GM12878 (cell line): ENCODE measurements around the gene ZNF366. TPM values are rescaled to one million over a fixed set of nuclear protein-coding genes. Genes with fewer than 3 reads are reported as not detected.

Source experiments
- ATAC-seq: fragments of 200-7000 bp; cut with Tn5 transposase; 3 replicates; pipeline ENCODE4 v1.9.1; 2020; ENCODE audit warnings: mild to moderate bottlenecking, moderate library complexity
- BruUV-seq: library from RNA; stranded (reverse); fragments of 400-500 nt; replicated peaks from 2 replicates; lab custom pipeline; 2021; lab: Mats Ljungman, UMichigan
- CTCF ChIA-PET: fragments of 300-600 bp; sonication (Branson Sonifier 250); formaldehyde crosslinking; extraction: SDS; loops from one replicate; lab custom pipeline; 2021; ENCODE audit warnings: inconsistent platforms; lab: Yijun Ruan, JAX
- POLR2A ChIA-PET: fragments of 350-600 bp; formaldehyde crosslinking; extraction: SDS; loops from one replicate; lab custom pipeline; 2021; ENCODE audit warnings: inconsistent platforms; lab: Charles Lee
- RAD21 ChIA-PET: fragments of 300-600 bp; sonication (Branson Sonifier 250); formaldehyde crosslinking; loops from one replicate; lab custom pipeline; 2023; ENCODE audit warnings: antibody characterized with exemption; ENCODE audit not compliant: unreplicated experiment; lab: Charles Lee
- SMC1A ChIA-PET: fragments of 300-600 bp; sonication (Branson Sonifier 250); formaldehyde crosslinking; loops from one replicate; lab custom pipeline; 2023; ENCODE audit not compliant: unreplicated experiment, uncharacterized antibody; lab: Charles Lee
- DNase-seq: peaks from one replicate; pipeline ENCODE4 v3.0.0-alpha.2; 2011; ENCODE audit warnings: low read depth, low spot score
- FAIRE-seq: peaks from 3 replicates; lab custom pipeline; 2011; peaks lifted over from hg19 to GRCh38; lab: Jason Lieb, UNC
- H2AFZ ChIP-seq: 2 replicates; pipeline ENCODE4 v1.6.0; 2011; ENCODE audit warnings: low read depth, low read length, control low read depth; ENCODE audit not compliant: control insufficient read depth
- H3K27ac ChIP-seq: 2 replicates; pipeline ENCODE4 v1.5.1; 2011; ENCODE audit warnings: control low read depth; ENCODE audit not compliant: control insufficient read depth, insufficient read depth
- H3K27me3 ChIP-seq, 2 experiments: replicated peaks in 1 of 2; 2 replicates each; pipeline versions ENCODE4 v1.6.0 to v1.6.1; 2011; ENCODE audit warnings: low read length in 1 of 2; ENCODE audit not compliant: control insufficient read depth in 2 of 2, insufficient read depth in 2 of 2
- H3K36me3 ChIP-seq, 2 experiments: 2 replicates each; pipeline ENCODE4 v1.5.1; 2011; ENCODE audit warnings: low read length in 1 of 2; ENCODE audit not compliant: control insufficient read depth in 2 of 2, insufficient read depth in 2 of 2
- H3K4me1 ChIP-seq: 2 replicates; pipeline ENCODE4 v1.6.1; 2011; ENCODE audit warnings: mild to moderate bottlenecking, low read length, moderate library complexity, mixed read lengths; ENCODE audit not compliant: control insufficient read depth, insufficient read depth
- H3K4me2 ChIP-seq: 2 replicates; pipeline ENCODE4 v1.6.0; 2011; ENCODE audit warnings: control low read depth; ENCODE audit not compliant: control insufficient read depth, insufficient read depth
- H3K4me3 ChIP-seq: fragments of 200-600 bp; sonication (generic); 2 replicates; pipeline ENCODE4 v1.5.1; 2016
- H3K79me2 ChIP-seq: 2 replicates; pipeline ENCODE4 v1.6.0; 2011; ENCODE audit warnings: low read length; ENCODE audit not compliant: control insufficient read depth, insufficient read depth
- H3K9ac ChIP-seq: 2 replicates; pipeline ENCODE4 v1.8.0; 2011; ENCODE audit warnings: low read length, control low read depth, mixed read lengths; ENCODE audit not compliant: control insufficient read depth, insufficient read depth
- H3K9me3 ChIP-seq: replicated peaks from 3 replicates; pipeline ENCODE4 v1.5.1; 2011; ENCODE audit warnings: mild to moderate bottlenecking, low read length; ENCODE audit not compliant: control insufficient read depth, insufficient read depth
- H4K20me1 ChIP-seq: 2 replicates; pipeline ENCODE4 v1.6.0; 2011; ENCODE audit not compliant: control insufficient read depth, insufficient read depth
- BCL11A ChIP-seq: IDR thresholded peaks from 2 replicates; pipeline ENCODE4 v1.6.1; 2011; ENCODE audit warnings: low read depth, low read length
- BMI1 ChIP-seq: fragments of 450-650 bp; IDR thresholded peaks from 2 replicates; pipeline ENCODE4 v1.6.1; 2016; ENCODE audit warnings: mild to moderate bottlenecking, moderate library complexity, borderline replicate concordance
- CBX3 ChIP-seq: fragments of 200-600 bp; sonication (generic); IDR thresholded peaks from 2 replicates; pipeline ENCODE4 v1.6.1; 2016; ENCODE audit warnings: low read depth, borderline replicate concordance
- ETV6 ChIP-seq, 2 experiments: fragments of 450-650 bp in 1 of 2; IDR thresholded peaks in 1 of 2; conservative IDR thresholded peaks in 1 of 2; 2 replicates each; pipeline ENCODE4 v1.6.1; 2014; ENCODE audit warnings: antibody characterized with exemption in 1 of 2, borderline replicate concordance in 1 of 2, low read depth in 1 of 2, mild to moderate bottlenecking in 1 of 2, moderate library complexity in 1 of 2
- IKZF2 ChIP-seq, 2 experiments: fragments of 450-650 bp; IDR thresholded peaks; 2 replicates each; pipeline ENCODE4 v1.6.1; 2017; ENCODE audit warnings: mild to moderate bottlenecking in 2 of 2, moderate library complexity in 2 of 2
- NR2F1 ChIP-seq: fragments of 450-650 bp; conservative IDR thresholded peaks from 2 replicates; pipeline ENCODE4 v1.6.1; 2017; ENCODE audit warnings: mild to moderate bottlenecking
- NRF1 ChIP-seq: conservative IDR thresholded peaks from 2 replicates; pipeline ENCODE4 v1.6.1; 2011; ENCODE audit warnings: mild to moderate bottlenecking, low read depth, low read length, improper control_type of control experiment
- PAX8 ChIP-seq: fragments of 450-650 bp; IDR thresholded peaks from 2 replicates; pipeline ENCODE4 v1.6.1; 2017; ENCODE audit warnings: mild to moderate bottlenecking, moderate library complexity
- RBBP5 ChIP-seq: fragments of 200-600 bp; sonication (generic); conservative IDR thresholded peaks from 2 replicates; pipeline ENCODE4 v1.6.1; 2016
- SUPT20H ChIP-seq: IDR thresholded peaks from 2 replicates; pipeline ENCODE4 v1.6.1; 2011; ENCODE audit warnings: low read depth, mild to moderate bottlenecking, low read length, moderate library complexity, borderline replicate concordance; ENCODE audit not compliant: control insufficient read depth
- YBX1 ChIP-seq: fragments of 450-650 bp; IDR thresholded peaks from 2 replicates; pipeline ENCODE4 v1.6.1; 2016; ENCODE audit warnings: antibody characterized with exemption
- WGBS: methylation state at CpG from one replicate; pipeline ENCODE4 v1.1.6; 2016; ENCODE audit warnings: low lambda C conversion rate; ENCODE audit not compliant: insufficient replicate concordance, insufficient coverage; ENCODE audit errors: missing lambda C conversion rate; 5-methylcytosine and 5-hydroxymethylcytosine counted together
- in situ Hi-C: fragments of 300-500 bp; cut with MboI; formaldehyde crosslinking; loops from 9 replicates; pipeline ENCODE4 v1.14.3; 2018; ENCODE audit warnings: mixed read lengths
- intact Hi-C: fragments of 100-400 bp; cut with micrococcal nuclease; formaldehyde crosslinking; loops from one replicate; pipeline ENCODE4 v1.14.2; 2022; ENCODE audit not compliant: unreplicated experiment
- polyA plus RNA-seq, 11 experiments: library from polyadenylated mRNA; depleted of rRNA in 4 of 11; unstranded in 6 of 11; stranded (reverse) in 5 of 11; fragments of >200 nt; fragmentation: Nextera tagmentation in 4 of 11; fragmentation: Illumina TruSeq in 1 of 11; extraction: Ambion mirVana in 4 of 11; extraction: Trizol in 1 of 11; gene quantifications; 1 replicate in 1 of 11; 2 replicates in 10 of 11; pipeline versions ENCODE4 v1.2.1 to v1.2.3, GENCODE V29; 2011 to 2016; ENCODE audit warnings: inconsistent platforms in 2 of 11, missing spikeins in 2 of 11, low read depth in 1 of 11
- total RNA-seq, 4 experiments: library from RNA; depleted of rRNA in 3 of 4; stranded (reverse); fragments of >200 nt in 3 of 4; fragmentation: Illumina TruSeq in 1 of 4; extraction: Trizol in 1 of 4; gene quantifications; 2 replicates each; pipeline versions ENCODE4 v1.2.1 to v1.2.3, GENCODE V29; 2013 to 2021
- TF ChIP-seq, protein P1 (sequence below): fragments of 450-650 bp; IDR thresholded peaks from 2 replicates; pipeline ENCODE4 v1.6.1; 2018; ENCODE audit warnings: mild to moderate bottlenecking, low read depth, moderate library complexity; ENCODE audit not compliant: partially characterized antibody
- TF ChIP-seq, protein P2 (sequence below): fragments of 450-650 bp; IDR thresholded peaks from 2 replicates; pipeline ENCODE4 v1.6.1; 2017; ENCODE audit warnings: low read depth, mild to moderate bottlenecking, moderate library complexity
- TF ChIP-seq, protein P3 (sequence below): fragments of 450-650 bp; IDR thresholded peaks from 2 replicates; pipeline ENCODE4 v1.6.1; 2017; ENCODE audit warnings: antibody characterized with exemption, mild to moderate bottlenecking, moderate library complexity

The ZNF366 gene
- total and polyA plus RNA-seq, 10 of the 15 experiments (the other 5 are each of a cell fraction or from before 2014, with no cell fraction given): 0.01 to 0.18 (median 0.04) TPM; not detected in 6

DNA sequence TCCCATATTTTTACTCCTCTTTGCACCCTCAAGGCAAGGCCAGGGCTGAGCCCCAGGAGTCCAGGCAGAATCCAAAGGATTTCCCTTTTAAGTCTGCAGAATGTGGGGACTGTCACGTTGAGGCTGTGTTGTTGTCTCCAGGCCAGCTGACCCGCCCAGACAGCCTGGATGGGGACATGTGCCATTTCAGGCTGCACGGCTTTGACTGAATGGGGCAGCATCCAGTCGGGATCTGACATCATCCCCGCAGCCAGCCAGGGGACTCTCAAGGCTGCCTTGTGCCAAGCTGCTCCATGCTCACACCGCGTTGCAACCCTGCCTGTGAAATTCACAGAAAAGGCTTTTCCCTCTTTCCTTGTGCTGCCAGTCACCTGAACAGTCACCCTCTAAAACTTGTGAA is 2.2 kb upstream of the ZNF366 start:
- H3K27me3 ChIP-seq: no peaks in the 10 kb centered on the region
- no peak for DNase-seq
- H2AFZ ChIP-seq: no peak overlapping the region
- WGBS: 88% methylated on average over 7 of the region's 7 CpGs
- POLR2A ChIA-PET: no interaction called here
- no peak overlapping the region for H3K9ac ChIP-seq
- SMC1A ChIA-PET: interaction anchor here (1.0 to 7.2 kb wide), 3 partner anchors 9 to 43 kb away, joined by 3 to 55 read pairs (median 3); no protein-coding TSS in a partner anchor
- H4K20me1 ChIP-seq: no peaks in the 10 kb centered on the region
- no peak for ATAC-seq
- no peak overlapping the region for H3K4me2 ChIP-seq
- TF ChIP-seq YBX1: no peak
- TF ChIP-seq, protein P1, sequence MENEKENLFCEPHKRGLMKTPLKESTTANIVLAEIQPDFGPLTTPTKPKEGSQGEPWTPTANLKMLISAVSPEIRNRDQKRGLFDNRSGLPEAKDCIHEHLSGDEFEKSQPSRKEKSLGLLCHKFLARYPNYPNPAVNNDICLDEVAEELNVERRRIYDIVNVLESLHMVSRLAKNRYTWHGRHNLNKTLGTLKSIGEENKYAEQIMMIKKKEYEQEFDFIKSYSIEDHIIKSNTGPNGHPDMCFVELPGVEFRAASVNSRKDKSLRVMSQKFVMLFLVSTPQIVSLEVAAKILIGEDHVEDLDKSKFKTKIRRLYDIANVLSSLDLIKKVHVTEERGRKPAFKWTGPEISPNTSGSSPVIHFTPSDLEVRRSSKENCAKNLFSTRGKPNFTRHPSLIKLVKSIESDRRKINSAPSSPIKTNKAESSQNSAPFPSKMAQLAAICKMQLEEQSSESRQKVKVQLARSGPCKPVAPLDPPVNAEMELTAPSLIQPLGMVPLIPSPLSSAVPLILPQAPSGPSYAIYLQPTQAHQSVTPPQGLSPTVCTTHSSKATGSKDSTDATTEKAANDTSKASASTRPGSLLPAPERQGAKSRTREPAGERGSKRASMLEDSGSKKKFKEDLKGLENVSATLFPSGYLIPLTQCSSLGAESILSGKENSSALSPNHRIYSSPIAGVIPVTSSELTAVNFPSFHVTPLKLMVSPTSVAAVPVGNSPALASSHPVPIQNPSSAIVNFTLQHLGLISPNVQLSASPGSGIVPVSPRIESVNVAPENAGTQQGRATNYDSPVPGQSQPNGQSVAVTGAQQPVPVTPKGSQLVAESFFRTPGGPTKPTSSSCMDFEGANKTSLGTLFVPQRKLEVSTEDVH: no peak
- TF ChIP-seq NRF1: no peak
- TF ChIP-seq, protein P2, sequence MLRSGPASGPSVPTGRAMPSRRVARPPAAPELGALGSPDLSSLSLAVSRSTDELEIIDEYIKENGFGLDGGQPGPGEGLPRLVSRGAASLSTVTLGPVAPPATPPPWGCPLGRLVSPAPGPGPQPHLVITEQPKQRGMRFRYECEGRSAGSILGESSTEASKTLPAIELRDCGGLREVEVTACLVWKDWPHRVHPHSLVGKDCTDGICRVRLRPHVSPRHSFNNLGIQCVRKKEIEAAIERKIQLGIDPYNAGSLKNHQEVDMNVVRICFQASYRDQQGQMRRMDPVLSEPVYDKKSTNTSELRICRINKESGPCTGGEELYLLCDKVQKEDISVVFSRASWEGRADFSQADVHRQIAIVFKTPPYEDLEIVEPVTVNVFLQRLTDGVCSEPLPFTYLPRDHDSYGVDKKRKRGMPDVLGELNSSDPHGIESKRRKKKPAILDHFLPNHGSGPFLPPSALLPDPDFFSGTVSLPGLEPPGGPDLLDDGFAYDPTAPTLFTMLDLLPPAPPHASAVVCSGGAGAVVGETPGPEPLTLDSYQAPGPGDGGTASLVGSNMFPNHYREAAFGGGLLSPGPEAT: no peak
- no peak for TF ChIP-seq BMI1
- no peak for TF ChIP-seq PAX8
- no peak for TF ChIP-seq IKZF2 (IDR thresholded peaks at IDR 0.05)
- TF ChIP-seq CBX3: no peak
- TF ChIP-seq NR2F1: no peak
- TF ChIP-seq BCL11A: no peak
- TF ChIP-seq, protein P3, sequence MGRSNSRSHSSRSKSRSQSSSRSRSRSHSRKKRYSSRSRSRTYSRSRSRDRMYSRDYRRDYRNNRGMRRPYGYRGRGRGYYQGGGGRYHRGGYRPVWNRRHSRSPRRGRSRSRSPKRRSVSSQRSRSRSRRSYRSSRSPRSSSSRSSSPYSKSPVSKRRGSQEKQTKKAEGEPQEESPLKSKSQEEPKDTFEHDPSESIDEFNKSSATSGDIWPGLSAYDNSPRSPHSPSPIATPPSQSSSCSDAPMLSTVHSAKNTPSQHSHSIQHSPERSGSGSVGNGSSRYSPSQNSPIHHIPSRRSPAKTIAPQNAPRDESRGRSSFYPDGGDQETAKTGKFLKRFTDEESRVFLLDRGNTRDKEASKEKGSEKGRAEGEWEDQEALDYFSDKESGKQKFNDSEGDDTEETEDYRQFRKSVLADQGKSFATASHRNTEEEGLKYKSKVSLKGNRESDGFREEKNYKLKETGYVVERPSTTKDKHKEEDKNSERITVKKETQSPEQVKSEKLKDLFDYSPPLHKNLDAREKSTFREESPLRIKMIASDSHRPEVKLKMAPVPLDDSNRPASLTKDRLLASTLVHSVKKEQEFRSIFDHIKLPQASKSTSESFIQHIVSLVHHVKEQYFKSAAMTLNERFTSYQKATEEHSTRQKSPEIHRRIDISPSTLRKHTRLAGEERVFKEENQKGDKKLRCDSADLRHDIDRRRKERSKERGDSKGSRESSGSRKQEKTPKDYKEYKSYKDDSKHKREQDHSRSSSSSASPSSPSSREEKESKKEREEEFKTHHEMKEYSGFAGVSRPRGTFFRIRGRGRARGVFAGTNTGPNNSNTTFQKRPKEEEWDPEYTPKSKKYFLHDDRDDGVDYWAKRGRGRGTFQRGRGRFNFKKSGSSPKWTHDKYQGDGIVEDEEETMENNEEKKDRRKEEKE: no peak
- TF ChIP-seq SUPT20H: no peak
- TF ChIP-seq RBBP5: no peak
- no peak for TF ChIP-seq ETV6 (conservative IDR thresholded peaks at IDR 0.05 in 1 of 2, IDR thresholded peaks at IDR 0.05 in 1 of 2; ENCODE audit: borderline replicate concordance in 1 of 2, low read depth in 1 of 2)
- H3K4me1 ChIP-seq: peaks cover 45% of the 10 kb centered on the region
- no peak for FAIRE-seq
- no TSS peak for BruUV-seq
- H3K36me3 ChIP-seq: no peaks in the 10 kb centered on the region
- CTCF ChIA-PET: interaction anchor here (1.0 to 3.0 kb wide), 3 partner anchors 14 to 143 kb away, joined by 3 to 13 read pairs (median 4); no protein-coding TSS in a partner anchor
- H3K9me3 ChIP-seq: no peaks in the 10 kb centered on the region
- H3K79me2 ChIP-seq: no peaks in the 10 kb centered on the region
- intact Hi-C loops: loop anchor here (5.0 kb wide), 1 partner anchor 42 kb away; no protein-coding TSS in a partner anchor
- in situ Hi-C loops: no loop called here
- RAD21 ChIA-PET: no interaction called here
- no peak overlapping the region for H3K4me3 ChIP-seq
- H3K27ac ChIP-seq: no peak overlapping the region
